Measurements from ENCODE around the gene DGCR8.

Gene DGCR8

GRCh38 chr22:20112623-20113511 is 32.8 kb downstream of the DGCR8 start:
- Mint-ChIP-seq H3K9me3 (no peaks in the 10 kb centered on the region), H3K36me3 (ENCODE audit: low read depth) (peaks cover 25% of the 10 kb centered on the region), H3K4me1 (peaks cover 43% of the 10 kb centered on the region), H3K4me3 (no peak overlapping the region), H3K27me3 (peaks cover 3% of the 10 kb centered on the region), H3K27ac (peak overlapping the region; percentile 95)
- DNase-seq (no peak), ATAC-seq (no peak)

- DNase-seq (no peak), ATAC-seq (no peak)
- peak overlapping the region; percentile 86 for H3K27ac Mint-ChIP-seq
- H3K4me3 Mint-ChIP-seq = peak overlapping the region; percentile 60
- H3K9me3 Mint-ChIP-seq = no peaks in the 10 kb centered on the region
- H3K27me3 Mint-ChIP-seq = peaks cover 3% of the 10 kb centered on the region
- H3K4me1 Mint-ChIP-seq = peaks cover 49% of the 10 kb centered on the region
- peaks cover 30% of the 10 kb centered on the region for H3K36me3 Mint-ChIP-seq (ENCODE audit: low read depth)
Measured at GRCh38 chr22:20113551-20114310, 33.7 kb downstream of the DGCR8 start.

GRCh38 chr22:20114506-20115475 is 34.8 kb downstream of the DGCR8 start:
- Mint-ChIP-seq H3K27ac (peak overlapping the region; percentile 86), H3K27me3 (peaks cover 3% of the 10 kb centered on the region), H3K4me3 (peak overlapping the region; percentile 89), H3K9me3 (no peaks in the 10 kb centered on the region), H3K4me1 (peaks cover 59% of the 10 kb centered on the region), H3K36me3 (ENCODE audit: low read depth) (peaks cover 38% of the 10 kb centered on the region)
- ATAC-seq (no peak), DNase-seq (no peak)

- H3K4me3 Mint-ChIP-seq = peak within 1 kb of the TSS; percentile 89
- DNase-seq (no peak), ATAC-seq (no peak)
- H3K9me3 Mint-ChIP-seq = no peaks in the 10 kb centered on the region
- peaks cover 3% of the 10 kb centered on the region for H3K27me3 Mint-ChIP-seq
- peaks cover 60% of the 10 kb centered on the region for H3K4me1 Mint-ChIP-seq
- H3K27ac Mint-ChIP-seq = peak within 1 kb of the TSS; percentile 93
- peaks cover 45% of the 10 kb centered on the region for H3K36me3 Mint-ChIP-seq (ENCODE audit: low read depth)
Measured at GRCh38 chr22:20115691-20116375, 35.8 kb downstream of the DGCR8 start, which contains the start of gene RANBP1. RANBP1 (plus strand) TSS chr22:20116104; CDS start chr22:20116185, 81 bp downstream.

- Mint-ChIP-seq H3K9me3 (no peaks in the 10 kb centered on the region), H3K4me1 (peaks cover 57% of the 10 kb centered on the region), H3K27me3 (peaks cover 3% of the 10 kb centered on the region), H3K4me3 (peak overlapping the region; percentile 89), H3K27ac (peak overlapping the region; percentile 93), H3K36me3 (ENCODE audit: low read depth) (peaks cover 49% of the 10 kb centered on the region)
- ATAC-seq = no peak
- DNase-seq = no peak
Measured at GRCh38 chr22:20116376-20116950, 36.4 kb downstream of the DGCR8 start.

- Mint-ChIP-seq H3K27ac (peak within 1 kb of the TSS; percentile 94), H3K9me3 (no peaks in the 10 kb centered on the region), H3K27me3 (peaks cover 3% of the 10 kb centered on the region), H3K4me3 (peak within 1 kb of the TSS; percentile 94), H3K36me3 (ENCODE audit: low read depth) (peaks cover 54% of the 10 kb centered on the region), H3K4me1 (peaks cover 58% of the 10 kb centered on the region)
- peak; percentile 98 for DNase-seq
- peak; percentile 78 for ATAC-seq
Measured at GRCh38 chr22:20116951-20117632, 37.1 kb downstream of the DGCR8 start, which contains the start of gene TRMT2A. TRMT2A (minus strand) TSS chr22:20117226; CDS start chr22:20116906, 320 bp downstream.

GRCh38 chr22:20117633-20118299 is 37.7 kb downstream of the DGCR8 start:
- H3K4me3 Mint-ChIP-seq = peak overlapping the region; percentile 94
- H3K4me1 Mint-ChIP-seq = peaks cover 56% of the 10 kb centered on the region
- H3K27ac Mint-ChIP-seq = peak overlapping the region; percentile 94
- DNase-seq = peak; percentile 86
- peak; percentile 35 for ATAC-seq
- peaks cover 57% of the 10 kb centered on the region for H3K36me3 Mint-ChIP-seq (ENCODE audit: low read depth)
- H3K9me3 Mint-ChIP-seq = no peaks in the 10 kb centered on the region
- peaks cover 3% of the 10 kb centered on the region for H3K27me3 Mint-ChIP-seq

- H3K4me3 Mint-ChIP-seq = peak overlapping the region; percentile 94
- H3K9me3 Mint-ChIP-seq = no peaks in the 10 kb centered on the region
- H3K27ac Mint-ChIP-seq = peak overlapping the region; percentile 94
- H3K27me3 Mint-ChIP-seq = peaks cover 3% of the 10 kb centered on the region
- H3K36me3 Mint-ChIP-seq (ENCODE audit: low read depth) = peaks cover 57% of the 10 kb centered on the region
- H3K4me1 Mint-ChIP-seq = peaks cover 53% of the 10 kb centered on the region
- no peak for ATAC-seq
- DNase-seq = no peak
Measured at GRCh38 chr22:20118300-20119020, 38.4 kb downstream of the DGCR8 start.

- DNase-seq (no peak), ATAC-seq (no peak)
- Mint-ChIP-seq H3K9me3 (no peaks in the 10 kb centered on the region), H3K4me1 (peaks cover 39% of the 10 kb centered on the region), H3K36me3 (ENCODE audit: low read depth) (peaks cover 60% of the 10 kb centered on the region), H3K27ac (peak overlapping the region; percentile 74), H3K27me3 (peaks cover 3% of the 10 kb centered on the region), H3K4me3 (peak overlapping the region; percentile 43)
Measured at GRCh38 chr22:20121856-20122415, 41.9 kb downstream of the DGCR8 start.

- Mint-ChIP-seq H3K9me3 (no peaks in the 10 kb centered on the region), H3K4me3 (no peak overlapping the region), H3K4me1 (peaks cover 43% of the 10 kb centered on the region), H3K27me3 (no peaks in the 10 kb centered on the region), H3K27ac (no peak overlapping the region), H3K36me3 (ENCODE audit: low read depth) (peaks cover 59% of the 10 kb centered on the region)
- ATAC-seq = no peak
- no peak for DNase-seq
Measured at GRCh38 chr22:20123366-20124082, 43.5 kb downstream of the DGCR8 start.

- DNase-seq (no peak), ATAC-seq (no peak)
- Mint-ChIP-seq H3K27ac (no peak overlapping the region), H3K36me3 (ENCODE audit: low read depth) (peaks cover 53% of the 10 kb centered on the region), H3K4me1 (peaks cover 44% of the 10 kb centered on the region), H3K4me3 (no peak overlapping the region), H3K9me3 (no peaks in the 10 kb centered on the region), H3K27me3 (no peaks in the 10 kb centered on the region)
Measured at GRCh38 chr22:20124083-20124787, 44.2 kb downstream of the DGCR8 start.

All from activated naive CD8-positive, alpha-beta T cell treated with anti-CD3 and anti-CD28 coated beads, Interleukin-2, amount 50 U/mL, for 24 hours (primary cell).